ENCODE data around the gene PPM1H.

The PPM1H gene

DNA sequence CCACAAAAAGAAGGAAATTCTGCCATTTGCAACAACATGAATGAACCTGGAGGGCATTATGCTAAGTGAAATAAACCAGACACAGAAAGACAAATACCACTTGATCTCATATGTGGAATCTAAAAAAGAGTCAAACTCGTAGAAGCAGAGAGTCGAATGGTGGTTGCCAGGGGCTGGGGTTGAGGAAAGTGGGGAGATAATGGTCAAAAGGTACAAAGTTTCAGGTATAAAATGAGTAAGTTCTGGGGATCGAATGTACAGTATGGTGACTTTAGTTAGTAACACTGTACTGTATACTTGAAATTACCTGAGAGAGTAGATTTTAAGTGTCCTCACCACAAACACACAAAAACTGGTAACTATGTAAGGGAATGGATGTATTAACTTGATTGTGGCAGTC lies 129.4 kb downstream of the PPM1H start:
- Histone ChIP-seq H3K4me1 (ENCODE audit: control insufficient read depth in 1 of 2, insufficient read depth in 1 of 2, low read depth in 1 of 2, low read length in 1 of 2) (peaks cover 0 to 3% of the 10 kb centered on the region in 2 experiments), H3K4me3 (ENCODE audit: low read depth in 1 of 2, low read length in 1 of 2) (no peak overlapping the region), H3K27ac (no peak overlapping the region), H3K9me3 (no peaks in the 10 kb centered on the region), H3K27me3 (no peaks in the 10 kb centered on the region), H3K36me3 (peaks cover 8% of the 10 kb centered on the region)
- TF ChIP-seq, protein P1, sequence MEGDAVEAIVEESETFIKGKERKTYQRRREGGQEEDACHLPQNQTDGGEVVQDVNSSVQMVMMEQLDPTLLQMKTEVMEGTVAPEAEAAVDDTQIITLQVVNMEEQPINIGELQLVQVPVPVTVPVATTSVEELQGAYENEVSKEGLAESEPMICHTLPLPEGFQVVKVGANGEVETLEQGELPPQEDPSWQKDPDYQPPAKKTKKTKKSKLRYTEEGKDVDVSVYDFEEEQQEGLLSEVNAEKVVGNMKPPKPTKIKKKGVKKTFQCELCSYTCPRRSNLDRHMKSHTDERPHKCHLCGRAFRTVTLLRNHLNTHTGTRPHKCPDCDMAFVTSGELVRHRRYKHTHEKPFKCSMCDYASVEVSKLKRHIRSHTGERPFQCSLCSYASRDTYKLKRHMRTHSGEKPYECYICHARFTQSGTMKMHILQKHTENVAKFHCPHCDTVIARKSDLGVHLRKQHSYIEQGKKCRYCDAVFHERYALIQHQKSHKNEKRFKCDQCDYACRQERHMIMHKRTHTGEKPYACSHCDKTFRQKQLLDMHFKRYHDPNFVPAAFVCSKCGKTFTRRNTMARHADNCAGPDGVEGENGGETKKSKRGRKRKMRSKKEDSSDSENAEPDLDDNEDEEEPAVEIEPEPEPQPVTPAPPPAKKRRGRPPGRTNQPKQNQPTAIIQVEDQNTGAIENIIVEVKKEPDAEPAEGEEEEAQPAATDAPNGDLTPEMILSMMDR (IDR thresholded peaks at IDR 0.05), result no peak

DNA sequence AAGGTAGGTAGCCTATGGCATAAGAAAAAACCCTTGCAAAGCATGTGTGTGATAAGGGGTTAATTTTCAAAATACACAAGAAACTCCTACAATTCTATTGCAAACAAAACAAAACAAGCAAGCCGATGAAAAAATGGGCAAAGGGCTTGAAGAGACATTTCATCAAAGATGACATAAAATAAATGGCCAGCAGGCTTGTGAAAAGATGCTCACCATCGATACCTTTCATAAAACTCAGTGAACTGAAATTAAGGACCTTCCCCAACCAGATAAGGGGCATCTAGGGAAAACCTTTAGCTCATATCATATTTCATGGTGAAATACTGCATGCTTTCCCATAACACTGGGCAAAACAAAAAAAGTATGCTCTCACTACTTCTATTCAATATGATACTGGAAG lies 131.2 kb downstream of the PPM1H start:
- TF ChIP-seq, protein P1 (IDR thresholded peaks at IDR 0.05), result no peak

DNA sequence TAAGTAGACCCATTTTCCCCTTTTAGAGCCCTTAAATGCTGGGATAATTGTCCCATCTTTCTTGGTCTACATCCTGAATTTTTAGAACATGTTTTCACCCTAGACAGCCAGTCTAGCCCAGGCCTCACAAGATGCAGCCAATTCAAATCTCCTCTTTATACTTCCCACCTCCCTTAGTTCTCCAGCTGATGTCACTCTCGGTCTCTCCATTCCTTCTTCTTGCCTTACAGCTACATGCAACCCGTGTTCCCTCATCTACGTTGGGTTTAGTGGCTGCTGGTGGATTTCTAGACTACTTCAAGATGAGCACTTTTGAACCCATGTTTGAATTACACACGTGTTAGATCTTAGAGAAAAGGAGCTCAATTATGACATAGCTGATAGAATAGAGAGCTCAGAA lies 132.0 kb downstream of the PPM1H start:
- Histone ChIP-seq H3K4me1 (ENCODE audit: control insufficient read depth in 1 of 2, insufficient read depth in 1 of 2, low read depth in 1 of 2, low read length in 1 of 2) (no peaks in the 10 kb centered on the region), H3K9me3 (no peaks in the 10 kb centered on the region), H3K36me3 (peaks cover 8% of the 10 kb centered on the region), H3K4me3 (ENCODE audit: low read depth in 1 of 2, low read length in 1 of 2) (no peak overlapping the region), H3K27me3 (no peaks in the 10 kb centered on the region), H3K27ac (no peak overlapping the region)
- TF ChIP-seq, protein P1 (IDR thresholded peaks at IDR 0.05), result no peak

More for the DNA sequence above, 131.2 kb downstream of the PPM1H start:
- peaks cover 8% of the 10 kb centered on the region for H3K36me3 ChIP-seq
- no peak overlapping the region for H3K4me3 ChIP-seq (ENCODE audit: low read depth in 1 of 2, low read length in 1 of 2)
- H3K9me3 ChIP-seq, result no peaks in the 10 kb centered on the region
- no peaks in the 10 kb centered on the region for H3K27me3 ChIP-seq
- H3K27ac ChIP-seq, result no peak overlapping the region
- no peaks in the 10 kb centered on the region for H3K4me1 ChIP-seq (ENCODE audit: control insufficient read depth in 1 of 2, insufficient read depth in 1 of 2, low read depth in 1 of 2, low read length in 1 of 2)

DNA sequence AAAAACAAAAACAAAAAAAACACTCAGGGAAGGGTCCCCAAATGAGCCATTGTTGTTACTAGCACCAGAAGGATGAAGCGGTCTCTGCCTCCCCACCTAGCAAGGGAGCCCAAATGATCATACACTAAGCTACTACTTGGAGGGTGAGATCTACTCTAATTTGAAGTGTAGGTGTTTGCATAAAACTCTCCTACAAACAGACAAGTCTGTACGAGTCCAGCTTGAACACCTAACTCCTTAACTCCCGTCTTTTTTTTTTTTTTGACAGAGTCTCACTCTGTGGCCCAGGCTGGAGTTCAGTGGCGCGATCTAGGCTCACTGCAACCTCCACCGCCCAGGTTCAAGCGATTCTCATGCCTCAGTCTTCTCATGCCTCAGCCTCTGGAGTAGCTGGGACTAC lies 132.6 kb downstream of the PPM1H start:
- H3K27ac ChIP-seq, result no peak overlapping the region
- TF ChIP-seq, protein P1 (IDR thresholded peaks at IDR 0.05), result no peak
- no peaks in the 10 kb centered on the region for H3K9me3 ChIP-seq
- H3K36me3 ChIP-seq, result peaks cover 8% of the 10 kb centered on the region
- H3K4me3 ChIP-seq (ENCODE audit: low read depth in 1 of 2, low read length in 1 of 2), result no peak overlapping the region
- no peaks in the 10 kb centered on the region for H3K4me1 ChIP-seq (ENCODE audit: control insufficient read depth in 1 of 2, insufficient read depth in 1 of 2, low read depth in 1 of 2, low read length in 1 of 2)
- H3K27me3 ChIP-seq, result no peaks in the 10 kb centered on the region

DNA sequence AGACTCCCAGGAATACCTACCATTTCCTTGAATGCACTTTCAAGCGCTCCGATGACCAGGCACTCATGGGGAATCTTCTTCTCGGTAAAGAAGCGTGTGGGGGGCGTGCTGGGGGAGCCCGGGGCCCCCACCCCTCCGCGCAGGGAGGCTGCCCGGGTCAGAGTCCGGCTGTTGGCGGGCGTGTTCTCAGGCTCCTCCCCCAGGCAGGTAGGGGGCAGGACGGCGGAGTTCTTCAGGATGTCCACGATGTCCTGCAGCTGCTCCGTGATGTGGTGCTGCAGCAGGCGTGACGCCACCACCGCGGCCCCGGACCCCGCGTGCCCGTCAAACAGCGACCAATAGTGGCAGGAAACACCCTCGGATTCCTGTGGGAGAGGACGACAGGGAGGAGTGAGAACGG lies 133.2 kb downstream of the PPM1H start:
- H3K36me3 ChIP-seq, result peaks cover 8% of the 10 kb centered on the region
- H3K27ac ChIP-seq, result no peak overlapping the region
- no peak overlapping the region for H3K4me3 ChIP-seq (ENCODE audit: low read depth in 1 of 2, low read length in 1 of 2)
- TF ChIP-seq, protein P1 (IDR thresholded peaks at IDR 0.05), result no peak
- H3K27me3 ChIP-seq, result no peaks in the 10 kb centered on the region
- H3K9me3 ChIP-seq, result no peaks in the 10 kb centered on the region
- no peaks in the 10 kb centered on the region for H3K4me1 ChIP-seq (ENCODE audit: control insufficient read depth in 1 of 2, insufficient read depth in 1 of 2, low read depth in 1 of 2, low read length in 1 of 2)
